Transverse colon (tissue), 4 donors: ENCODE results near the gene KLHDC7B.

Source experiments
- CTCF ChIP-seq, 5 experiments: fragments of 200-600 bp in 3 of 5; fragments of 450-650 bp in 2 of 5; sonication (generic) in 3 of 5; IDR thresholded peaks; 1 replicate in 2 of 5; 2 replicates in 3 of 5; pipeline ENCODE4 v1.5.1; 2016 to 2017; ENCODE audit warnings: antibody characterized with exemption in 5 of 5, inconsistent platforms in 3 of 5, mild to moderate bottlenecking in 2 of 5, moderate library complexity in 1 of 5
- POLR2A ChIP-seq: fragments of 450-650 bp; IDR thresholded peaks from one replicate; pipeline ENCODE4 v1.6.1; 2016; ENCODE audit warnings: antibody characterized with exemption, mild to moderate bottlenecking, moderate library complexity
- POLR2AphosphoS5 ChIP-seq, 3 donors: sonication (generic); formaldehyde crosslinking; IDR thresholded peaks; one replicate each; pipeline ENCODE4 v1.6.1; 2016; ENCODE audit warnings: antibody characterized with exemption in 3 of 3

- TF ChIP-seq POLR2A (no peak), CTCF (IDR thresholded peaks at IDR 0.05) (no peak), POLR2AphosphoS5 (IDR thresholded peaks at IDR 0.05) (no peak)
Measured at GRCh38 chr22:50497093-50497492, 48.6 kb upstream of the KLHDC7B start.
